Panc1 (cell line): ENCODE data around the gene SPATS2L. TPM values are rescaled to one million over a fixed set of nuclear protein-coding genes. Genes with fewer than 3 reads are reported as not detected.

Source experiments
- ATAC-seq: fragments of 200-7000 bp; cut with Tn5 transposase; 2 replicates; pipeline ENCODE4 v1.9.1; 2020; ENCODE audit warnings: mild to moderate bottlenecking, moderate library complexity
- BruUV-seq: library from RNA; stranded (reverse); fragments of 400-500 nt; replicated peaks from 2 replicates; lab custom pipeline; 2021; lab: Mats Ljungman, UMichigan
- CTCF ChIA-PET: fragments of 300-600 bp; sonication (Branson Sonifier 250); formaldehyde crosslinking; loops from one replicate; lab custom pipeline; 2022; ENCODE audit warnings: antibody characterized with exemption; lab: Charles Lee
- POLR2A ChIA-PET: fragments of 300-600 bp; sonication (Branson Sonifier 250); formaldehyde crosslinking; loops from one replicate; lab custom pipeline; 2022; ENCODE audit warnings: antibody characterized with exemption; lab: Charles Lee
- DNase-seq: peaks from one replicate; pipeline ENCODE4 v3.0.0-alpha.2; 2010; ENCODE audit warnings: low read depth, low spot score
- H3K27ac ChIP-seq: 2 replicates; pipeline ENCODE4 v1.5.1; 2011; ENCODE audit warnings: mild to moderate bottlenecking, low read length, inconsistent platforms
- H3K27me3 ChIP-seq: fragments of 200-500 bp; sonication (Bioruptor generic); 2 replicates; pipeline ENCODE4 v1.6.0; 2014; ENCODE audit warnings: low read length, inconsistent platforms; ENCODE audit not compliant: control insufficient read depth, insufficient read depth
- H3K36me3 ChIP-seq: fragments of 200-500 bp; sonication (Bioruptor generic); 2 replicates; pipeline ENCODE4 v1.5.1; 2014; ENCODE audit warnings: inconsistent platforms, mild to moderate bottlenecking, low read length, moderate library complexity; ENCODE audit not compliant: control insufficient read depth, insufficient read depth
- H3K4me1 ChIP-seq: 2 replicates; pipeline ENCODE4 v1.5.1; 2011; ENCODE audit warnings: inconsistent platforms, mild to moderate bottlenecking, low read length, moderate library complexity; ENCODE audit not compliant: control insufficient read depth, insufficient read depth
- H3K4me3 ChIP-seq, 2 experiments: 2 replicates each; pipeline ENCODE4 v1.5.1; 2011 to 2012; ENCODE audit warnings: low read depth in 2 of 2, low read length in 2 of 2, mild to moderate bottlenecking in 2 of 2, inconsistent platforms in 1 of 2, moderate library complexity in 1 of 2
- H3K9me3 ChIP-seq: fragments of 200-500 bp; sonication (Bioruptor generic); 2 replicates; pipeline ENCODE4 v1.5.1; 2014; ENCODE audit warnings: low read depth, mild to moderate bottlenecking, inconsistent platforms, low read length, moderate library complexity; ENCODE audit not compliant: control insufficient read depth, insufficient read depth
- CTCF ChIP-seq: fragments of 450-650 bp; IDR thresholded peaks from 2 replicates; pipeline ENCODE4 v1.5.1; 2017; ENCODE audit warnings: mild to moderate bottlenecking
- POLR2AphosphoS5 ChIP-seq: IDR thresholded peaks from 2 replicates; pipeline ENCODE4 v1.6.1; 2012; ENCODE audit warnings: mild to moderate bottlenecking, low read depth, low read length, moderate library complexity
- REST ChIP-seq, 2 experiments: IDR thresholded peaks; 2 replicates each; pipeline ENCODE4 v1.6.1; 2011 to 2012; ENCODE audit warnings: low read depth in 2 of 2, control low read depth in 1 of 2, low read length in 1 of 2, mild to moderate bottlenecking in 1 of 2, moderate library complexity in 1 of 2; ENCODE audit not compliant: insufficient read depth in 1 of 2
- SIN3A ChIP-seq: IDR thresholded peaks from 2 replicates; pipeline ENCODE4 v1.6.1; 2012; ENCODE audit warnings: low read depth, mild to moderate bottlenecking, low read length, moderate library complexity, borderline replicate concordance; ENCODE audit not compliant: insufficient read depth
- TCF7L2 ChIP-seq: IDR thresholded peaks from 2 replicates; pipeline ENCODE4 v1.6.1; 2011; ENCODE audit warnings: mild to moderate bottlenecking, low read depth, low read length, inconsistent platforms
- in situ Hi-C: cut with HindIII; loops from 2 replicates; pipeline ENCODE4 v1.10.0; 2016; ENCODE audit warnings: low sequenced_read_pairs, low pct_unique_long_range_greater_than_20kb
- intact Hi-C: fragments of 100-400 bp; cut with micrococcal nuclease; formaldehyde crosslinking; loops from one replicate; pipeline ENCODE4 v1.10.0; 2022; ENCODE audit not compliant: unreplicated experiment
- total RNA-seq: library from RNA; stranded (reverse); gene quantifications from one replicate; pipeline ENCODE4 v1.2.1, GENCODE V29; 2021; ENCODE audit not compliant: unreplicated experiment

Gene SPATS2L
- total RNA-seq, 1 experiment from 2014 or later, result 282 TPM

- in situ Hi-C loops (no loop called here), intact Hi-C loops (no loop called here)
- TF ChIP-seq POLR2AphosphoS5 (no peak), REST (IDR thresholded peaks at IDR 0.05; ENCODE audit: insufficient read depth in 1 of 2, low read depth in 2 of 2, low read length in 1 of 2) (no peak), CTCF (no peak; the same call in 1 of the 2 replicates), SIN3A (no peak), TCF7L2 (no peak)
- H3K9me3 ChIP-seq, result no peaks in the 10 kb centered on the region
- peak overlapping the region; percentile 35; the same call in 1 of the 2 replicates for H3K27ac ChIP-seq
- DNase-seq, result no peak
- POLR2A ChIA-PET, result no interaction called here
- H3K36me3 ChIP-seq, result peaks cover 28% of the 10 kb centered on the region
- BruUV-seq, result no TSS peak
- H3K27me3 ChIP-seq, result no peaks in the 10 kb centered on the region
- H3K4me3 ChIP-seq, result no peak overlapping the region
- peaks cover 12% of the 10 kb centered on the region for H3K4me1 ChIP-seq
- CTCF ChIA-PET, result no interaction called here
- no peak for ATAC-seq
Measured at GRCh38 chr2:200453853-200454534, 147.5 kb downstream of the SPATS2L start.

- intact Hi-C loops, result no loop called here
- no peak overlapping the region for H3K27ac ChIP-seq
Measured at GRCh38 chr2:200454927-200455801, 148.7 kb downstream of the SPATS2L start.

More at GRCh38 chr2:200454927-200455801, 148.7 kb downstream of the SPATS2L start:
- Histone ChIP-seq H3K4me3 (no peak overlapping the region), H3K4me1 (peaks cover 12% of the 10 kb centered on the region), H3K27me3 (no peaks in the 10 kb centered on the region), H3K36me3 (peaks cover 26% of the 10 kb centered on the region), H3K9me3 (no peaks in the 10 kb centered on the region)
- CTCF ChIA-PET, result no interaction called here
- ATAC-seq (peak; percentile 28), DNase-seq (no peak)
- TF ChIP-seq POLR2AphosphoS5 (no peak), REST (IDR thresholded peaks at IDR 0.05; ENCODE audit: insufficient read depth in 1 of 2, low read depth in 2 of 2, low read length in 1 of 2) (no peak), SIN3A (no peak), CTCF (no peak), TCF7L2 (no peak)
- in situ Hi-C loops, result no loop called here
- BruUV-seq, result no TSS peak
- POLR2A ChIA-PET, result no interaction called here
